GM19324 (cell line): ENCODE measurements around the gene NAXD.
"Not testable (repeated sequence)": the region's sequence is repeated elsewhere in the genome, so short reads cannot be mapped to it uniquely, and the experiment has no call there.

Experiments
- ATAC-seq: cut with Tn5 transposase; IDR thresholded peaks from one replicate; pipeline ENCODE4 v1.9.1; 2021; ENCODE audit warnings: mild to moderate bottlenecking, moderate library complexity; ENCODE audit not compliant: unreplicated experiment, low FRiP score

Gene NAXD

DNA sequence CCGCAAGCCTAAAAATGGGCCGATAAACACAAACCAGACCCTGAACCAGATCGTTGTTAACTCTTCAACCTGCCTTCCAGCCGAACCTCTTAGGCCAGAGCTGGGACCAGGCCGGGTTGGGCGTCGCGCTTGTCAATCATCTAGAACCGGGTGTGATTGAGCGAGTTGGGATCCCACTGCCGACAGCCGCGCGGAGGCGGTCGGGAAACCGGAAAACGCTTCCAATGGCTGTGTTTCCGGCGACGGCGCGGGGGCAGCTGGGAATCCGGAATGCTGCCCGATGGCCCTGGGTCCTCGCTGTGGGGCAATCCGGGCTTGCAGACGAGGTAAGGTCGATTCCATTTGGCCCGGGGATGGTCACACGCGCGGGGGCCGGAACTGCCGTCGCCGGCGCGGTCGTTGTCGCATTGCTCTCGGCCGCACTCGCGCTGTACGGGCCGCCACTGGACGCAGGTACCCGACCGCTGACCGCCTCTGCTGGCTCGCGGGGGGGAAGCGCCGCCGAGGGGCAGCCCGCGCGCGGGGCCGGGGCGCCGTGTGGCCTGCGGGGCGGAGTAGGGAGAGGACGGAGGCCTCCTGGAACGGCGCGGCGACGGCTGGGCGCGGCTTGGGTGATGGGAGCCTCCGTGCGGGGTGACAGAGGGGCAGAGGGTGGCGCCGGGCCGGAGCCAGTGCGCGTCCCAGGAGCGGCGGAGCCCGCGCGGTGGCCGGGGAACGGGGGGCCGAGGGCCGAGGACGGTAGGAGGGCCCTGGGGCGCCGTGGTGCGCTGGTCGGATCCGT is at the start of gene NAXD:
NAXD (plus strand) TSS at position 224 of the 781 bp plus-strand sequence; CDS start at position 281, 57 bp downstream.
- ATAC-seq: peak; percentile 84

DNA sequence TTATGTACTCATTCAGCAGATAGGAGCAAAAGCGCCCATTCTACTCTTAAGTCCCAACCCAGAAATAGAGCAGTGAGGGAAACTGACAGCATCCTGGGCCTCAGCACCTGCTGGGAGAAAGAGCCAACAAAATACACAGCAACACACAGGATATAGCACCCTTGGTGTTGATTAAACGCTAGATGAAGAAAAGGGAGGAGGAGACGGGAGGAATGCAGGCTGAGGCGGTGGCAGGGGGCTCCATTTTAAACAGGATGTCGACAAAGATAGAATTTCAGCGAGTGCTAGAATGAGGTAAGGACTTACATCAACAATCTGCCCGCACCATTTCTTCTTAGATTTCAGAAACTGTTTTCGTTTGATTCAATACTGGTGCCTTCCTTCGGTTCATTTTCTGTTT is 49.2 kb upstream of the NAXD start:
- ATAC-seq: no peak

DNA sequence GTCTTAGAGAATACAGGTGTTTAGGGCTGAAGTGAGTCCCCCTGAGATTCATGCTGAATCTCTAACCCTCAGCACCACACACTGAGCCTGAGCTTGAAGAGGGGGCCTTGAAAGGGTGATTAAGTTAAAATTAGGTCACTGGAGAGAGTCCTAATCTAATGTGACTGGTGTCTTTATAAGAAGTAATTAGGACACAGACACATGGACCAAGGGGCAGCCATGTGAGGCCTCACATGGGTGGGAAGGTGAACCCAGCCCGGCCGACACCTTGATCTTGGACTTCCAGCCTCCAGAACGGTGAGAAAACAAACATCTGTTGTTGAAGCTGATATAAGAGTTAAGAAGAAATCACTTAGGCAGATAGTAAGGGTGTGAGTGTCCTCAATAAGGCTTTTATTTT is 46.7 kb upstream of the NAXD start:
- no peak for ATAC-seq

DNA sequence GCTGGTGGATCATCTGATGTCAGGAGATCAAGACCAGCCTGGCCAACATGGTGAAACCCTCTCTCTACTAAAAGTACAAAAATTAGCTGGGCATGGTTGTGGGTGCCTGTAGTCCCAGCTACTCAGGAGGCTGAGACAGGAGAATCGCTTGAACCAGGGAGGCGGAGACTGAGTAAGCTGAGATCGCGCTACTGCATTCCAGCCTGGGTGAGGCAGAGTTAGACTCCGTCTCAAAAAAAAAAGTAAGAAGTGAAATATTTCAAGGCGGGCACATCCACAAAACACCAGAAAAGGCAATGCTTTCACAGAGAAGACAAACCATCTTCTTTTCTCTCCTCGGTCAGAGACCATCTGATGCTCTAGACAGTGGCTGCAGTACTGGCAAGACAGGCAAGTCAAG is 45.4 kb upstream of the NAXD start:
- not testable (repeated sequence) for ATAC-seq

DNA sequence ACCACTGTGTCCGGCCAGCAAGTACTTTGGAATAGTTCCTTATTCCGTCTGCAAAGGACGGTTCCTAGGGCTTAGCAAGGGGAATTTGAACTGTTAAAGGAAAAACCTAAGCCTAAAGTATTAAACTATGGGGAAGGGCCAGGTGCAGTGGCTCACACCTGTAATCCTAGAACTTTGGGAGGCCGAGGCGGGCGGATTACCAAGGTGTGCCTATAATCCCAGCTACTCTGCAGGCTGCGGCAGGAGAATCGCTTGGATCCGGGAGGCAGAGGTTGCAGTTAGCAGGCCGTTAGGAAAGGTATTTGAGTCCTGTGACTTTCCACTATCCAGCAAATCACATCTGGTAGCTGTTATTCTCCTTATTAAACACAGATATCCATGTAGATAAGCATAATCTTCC is 44.5 kb upstream of the NAXD start:
- ATAC-seq: no peak

DNA sequence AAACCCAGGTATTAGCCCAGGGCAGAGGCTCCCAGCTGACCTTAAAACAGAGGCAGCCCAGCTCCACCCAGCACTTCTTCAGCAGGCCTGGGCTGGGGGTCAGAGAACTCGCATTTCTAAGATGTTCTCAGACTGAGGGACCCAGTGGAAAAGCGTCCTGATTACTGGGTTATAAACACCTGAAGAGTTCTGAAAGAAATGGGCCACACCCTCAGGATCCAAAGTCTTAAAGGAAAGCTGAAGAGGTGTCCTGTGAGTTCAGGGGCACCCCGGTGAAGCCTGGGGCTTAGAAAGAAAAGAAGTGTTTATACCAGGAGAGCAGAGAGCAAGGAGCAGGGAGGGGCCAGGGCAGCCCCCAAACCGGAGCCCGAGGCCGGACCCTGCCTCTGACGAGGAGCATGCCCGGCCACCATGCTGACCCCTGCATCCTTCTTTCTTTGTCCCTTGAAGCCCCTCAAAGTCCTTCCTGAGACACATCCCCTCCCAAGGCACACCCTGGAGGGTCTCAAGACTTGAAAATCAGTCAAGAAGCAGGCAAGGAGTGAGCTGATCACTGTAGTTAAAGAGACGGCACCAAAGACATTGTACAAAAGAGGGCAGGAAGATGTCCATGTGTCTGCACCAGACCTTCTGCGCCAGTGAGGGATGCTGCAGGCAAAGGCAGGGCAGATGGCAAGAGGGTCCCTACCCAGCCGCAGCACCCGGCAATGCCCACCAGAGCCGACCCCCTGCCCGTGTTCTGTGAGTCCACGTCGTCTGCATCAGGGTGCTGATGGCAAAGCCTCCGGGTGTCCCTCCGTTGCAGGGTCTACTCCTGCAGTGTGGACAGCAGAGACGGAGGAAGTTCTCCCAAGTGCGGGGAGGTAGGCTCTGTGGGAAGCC is 43.2 kb upstream of the NAXD start:
- no peak for ATAC-seq

DNA sequence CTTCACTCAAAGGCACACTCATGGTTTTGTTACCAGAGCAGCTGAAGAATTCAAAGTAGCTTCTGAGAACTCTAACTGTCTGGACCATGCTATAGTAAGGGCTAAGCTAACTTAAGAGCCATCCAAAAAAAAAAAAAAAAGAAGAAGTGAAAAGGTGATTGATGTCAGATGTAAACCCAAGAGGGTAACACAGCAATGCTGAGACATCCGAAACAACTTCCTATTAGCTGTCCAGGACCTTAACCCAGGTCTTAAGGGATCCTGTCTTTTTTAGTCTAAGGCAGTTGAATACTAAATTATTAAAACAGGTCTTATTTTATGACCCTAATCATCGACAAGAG is 42.6 kb upstream of the NAXD start:
- ATAC-seq: no peak

DNA sequence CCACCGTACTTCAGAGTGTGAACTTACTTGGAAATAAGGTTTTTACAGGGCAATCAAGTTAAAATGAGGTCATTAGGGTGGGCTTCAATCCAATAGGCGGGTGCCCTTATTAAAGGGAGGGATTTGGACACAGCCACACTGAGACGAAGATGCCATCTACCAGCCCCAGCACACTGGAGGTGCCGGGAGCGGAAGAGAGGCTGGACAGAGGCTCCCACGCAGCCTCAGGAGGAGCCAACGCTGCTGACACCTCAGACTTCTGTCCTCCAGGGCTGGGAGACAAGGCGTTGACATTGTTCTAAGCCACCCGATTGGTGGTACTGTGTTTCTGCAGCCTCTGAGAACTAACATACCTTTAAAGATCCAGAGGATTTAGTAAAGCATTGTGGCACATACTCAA is 41.2 kb upstream of the NAXD start:
- no peak for ATAC-seq

DNA sequence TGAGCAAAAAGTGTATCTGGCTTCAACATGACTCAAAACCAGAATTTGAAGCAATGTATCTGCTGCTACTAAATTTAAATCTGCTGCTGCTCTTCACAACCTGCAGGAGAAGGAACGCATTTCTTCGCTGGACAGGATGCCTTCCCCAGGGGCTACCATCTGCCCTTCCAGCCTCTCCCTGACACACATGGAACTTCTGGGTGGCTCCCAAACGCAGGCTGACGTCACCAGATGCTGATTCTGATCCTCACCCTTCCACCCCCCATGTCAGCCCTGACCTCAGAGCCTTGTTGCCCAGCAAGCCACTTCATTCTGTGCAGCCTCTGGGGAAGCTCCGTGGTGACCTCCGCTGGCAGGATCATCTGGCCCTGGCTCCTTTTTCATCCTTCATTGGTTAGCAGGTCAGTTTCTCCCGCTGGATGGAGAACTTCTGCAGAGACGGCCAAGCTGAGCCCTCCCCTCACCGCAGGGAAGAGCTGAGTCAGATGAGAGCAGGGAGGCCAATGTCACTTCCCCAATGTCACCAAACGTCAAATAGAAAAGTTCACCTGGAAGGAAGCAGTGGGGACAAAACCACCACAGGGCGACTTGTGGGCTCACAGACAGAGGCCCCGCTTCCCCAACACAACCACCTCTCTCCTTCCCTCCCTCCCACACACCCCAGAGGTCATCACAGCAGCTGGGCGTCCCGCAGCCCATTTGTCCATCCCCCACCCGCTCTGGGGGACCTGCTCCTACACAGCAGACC is 39.8 kb upstream of the NAXD start:
- ATAC-seq: peak; percentile 59

DNA sequence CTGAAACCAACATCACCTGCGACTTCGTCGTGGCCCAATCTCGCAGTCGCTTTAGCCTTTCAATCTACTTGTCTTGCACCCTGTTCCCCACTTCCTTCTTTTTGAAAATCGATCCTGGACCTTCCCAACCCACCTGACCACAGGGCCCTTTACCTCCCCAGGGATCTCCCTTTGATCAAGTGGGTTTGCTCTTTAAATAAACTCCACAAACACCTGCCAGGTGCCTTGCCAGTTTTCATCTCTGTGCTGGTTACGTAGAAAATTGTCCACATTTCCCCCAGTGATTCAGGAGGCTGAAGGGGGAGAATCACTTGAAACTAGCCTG is 39.3 kb upstream of the NAXD start:
- no peak for ATAC-seq

DNA sequence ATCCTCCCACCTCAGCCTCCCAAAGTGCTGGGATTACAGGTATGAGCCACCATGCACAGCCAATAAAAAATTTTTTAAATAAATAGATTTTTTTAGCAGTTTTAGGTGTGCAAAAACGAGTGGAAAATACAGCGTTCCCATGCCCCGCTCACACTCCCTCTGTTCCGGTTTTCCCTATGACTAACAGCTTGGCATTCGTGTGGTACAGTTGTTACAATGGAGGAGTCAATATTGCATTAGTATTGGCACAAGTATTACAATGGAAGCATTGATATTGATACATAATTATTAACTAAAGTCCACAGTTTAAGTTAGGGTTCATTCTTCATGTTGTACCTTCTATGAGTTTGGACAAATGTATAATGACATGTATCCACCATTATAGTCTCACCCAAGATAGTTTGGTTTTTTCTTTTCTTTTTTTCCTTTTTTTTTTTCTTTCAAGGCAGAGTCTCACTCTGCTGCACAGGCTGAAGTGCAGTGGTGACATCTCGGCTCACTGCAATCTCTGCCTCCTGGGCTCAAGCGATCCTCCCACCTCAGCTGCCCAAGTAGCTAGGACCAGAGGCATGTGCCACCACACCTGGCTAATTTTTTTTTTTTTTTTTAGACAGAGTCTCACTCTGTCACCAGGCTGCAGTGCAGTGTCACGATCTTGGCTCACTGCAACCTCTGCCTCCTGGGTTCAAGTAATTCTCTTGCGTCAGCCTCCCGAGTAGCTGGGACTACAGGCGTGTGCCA is 38.4 kb upstream of the NAXD start:
- ATAC-seq: no peak

DNA sequence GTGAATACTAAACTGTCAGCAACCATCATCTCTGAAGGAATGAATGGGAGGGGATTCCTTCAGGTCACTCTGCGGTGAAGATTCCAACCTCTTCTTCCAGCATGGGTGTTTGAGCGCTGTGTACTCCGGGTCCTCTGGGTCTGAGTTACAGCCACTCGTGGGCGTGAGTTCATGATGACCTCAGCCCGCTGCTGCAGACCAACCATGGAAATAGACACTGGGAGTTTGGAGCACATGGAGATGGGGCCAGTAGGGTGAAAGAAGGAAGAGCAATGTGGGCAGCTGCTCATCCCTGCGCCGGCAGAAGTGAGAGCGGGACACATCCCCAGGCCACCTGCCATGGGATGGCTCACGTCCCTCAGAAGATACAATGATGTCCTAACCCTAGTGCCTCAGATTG is 37.0 kb upstream of the NAXD start:
- no peak for ATAC-seq

DNA sequence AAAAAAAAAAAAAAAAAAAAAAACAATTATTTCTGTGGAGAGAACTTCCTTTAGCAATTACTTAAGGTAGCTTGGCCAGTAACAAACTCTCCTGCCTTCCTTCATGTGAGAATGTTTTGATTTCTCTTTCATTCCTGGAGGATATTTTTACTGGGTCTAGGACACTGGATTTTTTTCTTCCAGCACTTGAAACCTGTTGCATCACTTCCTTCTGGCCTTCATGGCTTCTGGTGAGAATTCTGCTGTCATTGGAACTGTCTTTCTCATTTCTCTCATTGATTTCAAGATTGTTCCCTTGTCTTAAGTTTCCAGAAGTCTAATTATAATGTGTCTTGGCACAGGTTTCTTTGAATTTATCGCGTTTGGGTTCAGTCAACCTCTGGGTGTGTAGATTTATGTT is 34.5 kb upstream of the NAXD start:
- ATAC-seq: no peak

DNA sequence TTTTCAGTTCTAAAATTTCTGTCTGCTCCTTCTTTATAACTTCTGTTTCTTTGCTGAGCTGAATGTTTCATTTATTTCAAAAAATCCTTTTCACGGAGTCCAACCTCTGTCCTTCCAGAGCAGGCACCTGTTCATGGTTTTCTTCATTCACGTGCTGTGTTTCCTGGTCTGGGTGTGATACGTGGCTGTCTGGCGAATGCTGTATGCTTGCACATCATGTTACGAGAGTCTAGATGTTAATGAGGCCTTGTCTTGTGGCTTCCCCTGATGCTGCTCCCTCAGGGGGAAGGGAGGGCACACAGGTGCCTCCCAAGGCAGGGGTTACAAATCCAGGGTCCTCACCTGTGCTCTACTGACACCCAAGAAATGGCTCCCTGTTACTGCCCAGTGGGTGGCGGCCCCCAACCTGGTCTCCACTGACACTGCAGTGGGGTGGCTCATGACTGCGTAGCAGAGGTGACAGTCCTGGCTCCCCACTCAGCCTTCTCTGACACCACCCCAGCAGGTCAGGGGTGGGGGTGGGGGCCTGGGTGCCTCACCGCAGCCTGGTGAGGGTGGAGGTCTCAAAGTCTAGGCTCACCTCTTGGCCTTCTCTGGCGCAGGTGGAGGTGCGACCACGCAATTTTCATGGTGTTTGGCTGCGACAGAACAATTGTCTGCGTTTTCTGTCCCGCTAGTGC is 33.7 kb upstream of the NAXD start:
- no peak for ATAC-seq

DNA sequence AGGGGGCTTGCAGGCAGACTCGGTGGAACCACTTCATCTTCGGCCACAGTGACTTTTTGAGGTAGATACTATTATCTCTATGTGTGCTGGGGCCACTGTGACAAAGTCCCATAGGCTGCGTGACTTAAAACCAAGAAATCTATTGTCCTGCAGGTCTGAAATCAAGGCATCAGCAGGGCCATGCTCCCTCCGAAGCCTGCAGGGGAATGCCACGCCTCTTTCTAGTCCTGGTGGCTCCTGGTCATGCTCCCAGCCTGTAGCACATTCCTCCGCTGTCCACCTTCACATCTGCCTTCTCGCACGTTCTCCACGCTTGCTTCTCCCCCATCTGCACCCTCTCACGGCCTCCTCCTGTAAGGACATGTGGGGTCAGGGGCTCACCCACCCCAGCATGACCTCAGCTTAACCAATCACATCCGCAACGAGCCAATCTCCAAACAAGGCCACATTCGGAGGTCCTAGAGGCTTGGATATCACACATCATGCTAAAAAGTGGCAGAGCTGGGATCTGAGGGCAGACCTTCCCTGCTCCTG is 32.9 kb upstream of the NAXD start:
- ATAC-seq: no peak

DNA sequence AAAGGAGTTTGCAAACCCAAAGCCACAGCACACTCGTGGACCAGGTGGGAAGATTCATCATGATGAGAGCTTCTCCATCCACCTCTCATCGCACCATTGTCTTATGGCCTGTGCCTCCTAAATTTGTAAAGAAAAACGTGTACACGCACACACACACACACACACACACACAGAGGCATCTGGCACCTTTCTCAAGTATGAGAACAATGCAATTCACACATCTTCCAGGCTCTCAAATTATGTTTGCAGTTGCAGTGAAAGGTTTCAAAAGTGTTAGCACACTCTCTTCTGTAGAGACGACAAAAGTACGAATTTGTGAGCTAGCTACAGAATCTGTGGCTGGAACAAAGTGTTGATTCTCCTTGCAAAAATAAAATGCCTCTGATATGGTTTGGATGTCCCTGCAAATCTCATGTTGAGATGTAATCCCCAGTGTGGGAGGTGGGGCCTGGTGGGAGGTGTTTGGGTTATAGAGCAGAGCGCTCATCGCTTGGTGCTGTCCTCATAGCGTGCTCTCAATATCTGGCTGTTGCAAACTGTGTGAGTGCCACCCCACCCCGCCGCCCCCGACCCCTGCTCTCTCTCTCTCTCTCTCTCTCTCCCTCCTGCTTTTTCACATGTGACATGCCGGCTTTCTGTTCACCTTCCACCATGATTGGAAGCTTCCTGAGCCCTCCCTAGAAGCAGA is 32.0 kb upstream of the NAXD start:
- no peak for ATAC-seq

DNA sequence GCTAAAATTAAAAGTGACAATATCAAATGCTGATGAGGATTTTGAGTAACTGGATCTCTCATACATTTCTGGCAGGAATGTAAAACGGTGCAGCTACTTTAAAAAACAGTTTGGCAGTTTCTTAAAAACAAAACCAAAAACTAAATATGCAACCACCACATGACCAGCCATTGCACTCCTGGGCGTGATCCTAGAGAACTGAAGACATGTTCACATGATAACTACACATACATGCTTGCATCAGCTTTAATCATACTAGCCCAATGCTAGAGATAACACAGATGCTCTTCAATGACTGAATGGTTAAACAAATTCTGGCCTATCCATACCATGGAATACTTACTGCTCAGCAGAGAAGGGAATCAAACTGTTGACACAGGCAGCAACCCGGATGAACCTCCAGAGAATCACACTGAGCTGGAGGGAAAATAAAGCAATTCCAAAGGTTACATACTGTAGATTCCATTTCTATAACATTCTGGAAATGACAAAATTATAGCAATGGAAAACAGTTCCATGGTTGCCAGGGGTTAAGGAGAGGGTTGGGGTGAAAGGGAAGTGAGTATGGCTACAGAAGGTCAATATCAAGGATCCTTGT is 25.5 kb upstream of the NAXD start:
- no peak for ATAC-seq

DNA sequence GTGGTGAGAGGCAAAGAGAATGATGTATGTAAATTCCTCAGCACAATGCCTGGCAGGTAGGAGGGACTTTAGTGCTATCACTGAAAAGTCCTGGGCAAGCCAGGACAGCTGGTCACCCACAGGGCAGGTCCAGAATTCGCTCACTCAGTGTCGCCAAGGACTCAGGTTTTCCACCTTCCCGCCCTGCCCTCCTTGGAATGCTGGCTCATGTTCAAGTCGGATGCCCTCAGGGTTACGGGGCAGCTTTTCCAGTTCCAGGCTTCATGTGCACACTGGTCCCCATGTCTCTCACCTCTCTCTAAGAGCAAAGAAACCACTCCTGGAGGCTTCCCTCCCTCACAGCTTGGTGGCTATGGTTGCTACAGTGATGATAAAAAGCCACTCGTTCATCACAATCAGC is 24.8 kb upstream of the NAXD start:
- ATAC-seq: no peak

DNA sequence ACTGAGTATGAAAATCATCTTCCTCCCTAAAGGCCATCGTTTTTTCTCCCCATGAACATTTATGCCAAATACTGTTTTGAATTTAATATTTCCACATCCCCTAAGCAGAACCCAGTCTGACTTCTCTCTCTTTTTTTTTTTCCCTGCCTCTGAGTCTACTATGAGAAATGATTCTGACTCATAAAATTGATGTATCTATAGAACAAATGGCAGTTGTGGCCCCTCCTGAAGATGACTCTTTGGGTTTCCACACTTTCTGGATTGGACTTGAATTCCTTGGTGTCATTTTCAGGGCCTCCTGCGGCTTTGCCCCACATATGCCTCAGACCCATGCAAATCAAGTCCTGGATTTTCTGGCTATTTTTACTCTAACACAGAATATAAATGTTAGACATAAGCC is 22.7 kb upstream of the NAXD start:
- no peak for ATAC-seq
